Neural progenitor cell (in vitro differentiated cells): ENCODE data around the gene MAP6. TPM values are rescaled to one million over a fixed set of nuclear protein-coding genes. Genes with fewer than 3 reads are reported as not detected.

ENCODE experiments used
- DNase-seq: peaks from one replicate; pipeline ENCODE4 v3.0.0-alpha.2; 2016; ENCODE audit warnings: low spot score
- H2AFZ ChIP-seq: fragments of 200-600 bp; sonication (generic); replicated peaks from 2 replicates; pipeline ENCODE4 v1.6.1; 2016; ENCODE audit warnings: antibody characterized with exemption
- H3F3A ChIP-seq: fragments of 200-600 bp; sonication (generic); 2 replicates; pipeline ENCODE4 v1.6.1; 2016; ENCODE audit warnings: antibody characterized with exemption, low read depth
- H3K27ac ChIP-seq: fragments of 200-600 bp; sonication (generic); 2 replicates; pipeline ENCODE4 v1.5.1; 2016; ENCODE audit warnings: mild to moderate bottlenecking
- H3K27me3 ChIP-seq: fragments of 200-600 bp; sonication (generic); 2 replicates; pipeline ENCODE4 v1.6.1; 2016; ENCODE audit warnings: mild to moderate bottlenecking, moderate library complexity
- H3K36me3 ChIP-seq: fragments of 200-600 bp; sonication (generic); 2 replicates; pipeline ENCODE4 v1.5.1; 2016
- H3K4me1 ChIP-seq: fragments of 200-600 bp; sonication (generic); 2 replicates; pipeline ENCODE4 v1.6.1; 2016; ENCODE audit warnings: mixed run types
- H3K4me2 ChIP-seq: fragments of 200-600 bp; sonication (generic); 2 replicates; pipeline ENCODE4 v1.6.1; 2016
- H3K4me3 ChIP-seq: fragments of 200-600 bp; sonication (generic); 2 replicates; pipeline ENCODE4 v1.5.1; 2016
- H3K79me2 ChIP-seq: fragments of 200-600 bp; sonication (generic); 2 replicates; pipeline ENCODE4 v1.6.1; 2016; ENCODE audit warnings: low read depth
- H3K9ac ChIP-seq: fragments of 200-600 bp; sonication (generic); 2 replicates; pipeline ENCODE4 v1.6.1; 2016
- H3K9me3 ChIP-seq: fragments of 200-600 bp; sonication (generic); 2 replicates; pipeline ENCODE4 v1.5.1; 2016; ENCODE audit warnings: low read depth
- H4K20me1 ChIP-seq: fragments of 200-600 bp; sonication (generic); 2 replicates; pipeline ENCODE4 v1.6.1; 2016; ENCODE audit warnings: low read depth
- H3K27ac Mint-ChIP-seq: 3 replicates; pipeline ENCODE4 v1.8.0; 2021; ENCODE audit warnings: mixed read lengths
- H3K27me3 Mint-ChIP-seq: 2 replicates; pipeline ENCODE4 v1.8.0; 2022; ENCODE audit warnings: low read depth, mild to moderate bottlenecking, inconsistent platforms, moderate library complexity, mixed read lengths; ENCODE audit not compliant: insufficient read depth
- H3K36me3 Mint-ChIP-seq: 3 replicates; pipeline ENCODE4 v1.8.0; 2021; ENCODE audit warnings: mixed read lengths
- H3K4me1 Mint-ChIP-seq: 3 replicates; pipeline ENCODE4 v1.8.0; 2021; ENCODE audit warnings: mixed read lengths
- H3K4me3 Mint-ChIP-seq: 3 replicates; pipeline ENCODE4 v1.8.0; 2021; ENCODE audit warnings: mild to moderate bottlenecking, moderate library complexity, mixed read lengths
- H3K9me3 Mint-ChIP-seq: 3 replicates; pipeline ENCODE4 v1.8.0; 2020; ENCODE audit warnings: mixed read lengths
- EZH2 ChIP-seq: fragments of 200-600 bp; sonication (generic); IDR thresholded peaks from 2 replicates; pipeline ENCODE4 v1.6.1; 2017; ENCODE audit warnings: antibody characterized with exemption, mild to moderate bottlenecking, moderate library complexity
- EZH2phosphoT487 ChIP-seq: fragments of 200-600 bp; sonication (generic); IDR thresholded peaks from 2 replicates; pipeline ENCODE4 v1.6.1; 2017; ENCODE audit warnings: antibody characterized with exemption
- total RNA-seq: library from RNA; depleted of rRNA; stranded (reverse); fragments of >200 nt; gene quantifications from 2 replicates; pipeline ENCODE4 v1.2.3, GENCODE V29; 2015; ENCODE audit warnings: low replicate concordance
- TF ChIP-seq, protein P1 (sequence below): fragments of 200-600 bp; sonication (generic); IDR thresholded peaks from 2 replicates; pipeline ENCODE4 v1.5.1; 2017; ENCODE audit warnings: antibody characterized with exemption, mild to moderate bottlenecking

The MAP6 gene
- 9.7 and 9.9 TPM in 2 replicates for total RNA-seq

DNA sequence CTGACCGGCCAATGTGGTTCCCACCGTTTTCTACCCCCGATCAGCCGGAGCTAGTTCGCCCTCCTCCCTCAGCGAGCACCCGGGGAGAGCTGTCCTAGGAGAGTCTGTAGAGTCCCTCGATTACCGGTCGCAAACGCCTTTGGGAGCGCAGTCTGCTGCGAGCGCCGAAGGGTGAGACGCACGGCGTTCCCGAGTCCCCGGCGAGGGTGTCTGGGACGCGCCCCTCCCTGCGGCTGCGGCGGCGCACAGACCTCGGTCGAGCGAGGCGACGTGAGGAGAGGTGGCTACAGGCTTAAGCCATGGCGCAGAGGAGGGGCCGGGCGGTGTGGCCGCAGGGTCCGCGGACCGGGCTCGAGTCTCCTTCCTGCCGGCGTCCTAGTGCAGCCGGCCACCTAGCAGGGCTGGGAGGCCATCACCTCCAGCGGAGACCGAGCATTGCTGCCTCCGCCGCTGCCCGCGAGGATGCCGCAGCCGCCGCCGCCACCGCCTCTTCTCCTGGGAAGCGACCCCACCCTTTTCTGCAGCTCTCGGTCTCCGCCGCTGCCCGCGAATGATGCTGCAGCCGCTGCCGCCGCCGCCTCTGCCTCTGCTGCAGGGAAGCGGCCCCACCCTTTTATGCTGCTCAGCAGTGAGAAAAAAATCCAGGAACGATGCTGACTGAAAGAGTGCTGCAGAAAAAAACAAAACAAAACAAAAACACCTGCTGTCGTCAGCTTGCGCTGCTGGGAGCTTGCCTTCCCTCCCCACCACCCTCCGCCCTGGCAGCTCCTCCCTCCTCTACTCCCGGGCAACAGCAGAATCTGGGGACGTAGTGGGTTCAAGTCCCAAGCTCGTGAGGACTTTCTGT, at the start of gene MAP6:
TSS of gene MAP6 (minus strand) at position 588 of the 847 bp plus-strand sequence. CDS start 669 bp downstream, outside the sequence.
- Histone ChIP-seq H3K27ac (no peak within 1 kb of the TSS), H4K20me1 (peaks cover 21% of the 10 kb centered on the region), H3K4me2 (peak within 1 kb of the TSS; percentile 99), H3K27me3 (peaks cover 91% of the 10 kb centered on the region), H3K4me1 (peaks cover 14% of the 10 kb centered on the region), H3K9ac (no peak within 1 kb of the TSS), H3K36me3 (no peaks in the 10 kb centered on the region), H3K79me2 (no peaks in the 10 kb centered on the region), H2AFZ (peak within 1 kb of the TSS; percentile 95), H3K4me3 (peak within 1 kb of the TSS; percentile 76), H3F3A (peaks cover 39% of the 10 kb centered on the region), H3K9me3 (no peaks in the 10 kb centered on the region)
- peak; percentile 54 for TF ChIP-seq EZH2phosphoT487
- TF ChIP-seq, protein P1, sequence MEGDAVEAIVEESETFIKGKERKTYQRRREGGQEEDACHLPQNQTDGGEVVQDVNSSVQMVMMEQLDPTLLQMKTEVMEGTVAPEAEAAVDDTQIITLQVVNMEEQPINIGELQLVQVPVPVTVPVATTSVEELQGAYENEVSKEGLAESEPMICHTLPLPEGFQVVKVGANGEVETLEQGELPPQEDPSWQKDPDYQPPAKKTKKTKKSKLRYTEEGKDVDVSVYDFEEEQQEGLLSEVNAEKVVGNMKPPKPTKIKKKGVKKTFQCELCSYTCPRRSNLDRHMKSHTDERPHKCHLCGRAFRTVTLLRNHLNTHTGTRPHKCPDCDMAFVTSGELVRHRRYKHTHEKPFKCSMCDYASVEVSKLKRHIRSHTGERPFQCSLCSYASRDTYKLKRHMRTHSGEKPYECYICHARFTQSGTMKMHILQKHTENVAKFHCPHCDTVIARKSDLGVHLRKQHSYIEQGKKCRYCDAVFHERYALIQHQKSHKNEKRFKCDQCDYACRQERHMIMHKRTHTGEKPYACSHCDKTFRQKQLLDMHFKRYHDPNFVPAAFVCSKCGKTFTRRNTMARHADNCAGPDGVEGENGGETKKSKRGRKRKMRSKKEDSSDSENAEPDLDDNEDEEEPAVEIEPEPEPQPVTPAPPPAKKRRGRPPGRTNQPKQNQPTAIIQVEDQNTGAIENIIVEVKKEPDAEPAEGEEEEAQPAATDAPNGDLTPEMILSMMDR = no peak
- TF ChIP-seq EZH2 = peak; percentile 72
- H3K36me3 Mint-ChIP-seq = peaks cover 8% of the 10 kb centered on the region
- DNase-seq = peak; percentile 85
- H3K4me3 Mint-ChIP-seq = peak within 1 kb of the TSS; percentile 98
- H3K27me3 Mint-ChIP-seq = peaks cover 15% of the 10 kb centered on the region
- H3K27ac Mint-ChIP-seq = peak within 1 kb of the TSS; percentile 97
- H3K9me3 Mint-ChIP-seq = peaks cover 3% of the 10 kb centered on the region
- H3K4me1 Mint-ChIP-seq = peaks cover 36% of the 10 kb centered on the region

DNA sequence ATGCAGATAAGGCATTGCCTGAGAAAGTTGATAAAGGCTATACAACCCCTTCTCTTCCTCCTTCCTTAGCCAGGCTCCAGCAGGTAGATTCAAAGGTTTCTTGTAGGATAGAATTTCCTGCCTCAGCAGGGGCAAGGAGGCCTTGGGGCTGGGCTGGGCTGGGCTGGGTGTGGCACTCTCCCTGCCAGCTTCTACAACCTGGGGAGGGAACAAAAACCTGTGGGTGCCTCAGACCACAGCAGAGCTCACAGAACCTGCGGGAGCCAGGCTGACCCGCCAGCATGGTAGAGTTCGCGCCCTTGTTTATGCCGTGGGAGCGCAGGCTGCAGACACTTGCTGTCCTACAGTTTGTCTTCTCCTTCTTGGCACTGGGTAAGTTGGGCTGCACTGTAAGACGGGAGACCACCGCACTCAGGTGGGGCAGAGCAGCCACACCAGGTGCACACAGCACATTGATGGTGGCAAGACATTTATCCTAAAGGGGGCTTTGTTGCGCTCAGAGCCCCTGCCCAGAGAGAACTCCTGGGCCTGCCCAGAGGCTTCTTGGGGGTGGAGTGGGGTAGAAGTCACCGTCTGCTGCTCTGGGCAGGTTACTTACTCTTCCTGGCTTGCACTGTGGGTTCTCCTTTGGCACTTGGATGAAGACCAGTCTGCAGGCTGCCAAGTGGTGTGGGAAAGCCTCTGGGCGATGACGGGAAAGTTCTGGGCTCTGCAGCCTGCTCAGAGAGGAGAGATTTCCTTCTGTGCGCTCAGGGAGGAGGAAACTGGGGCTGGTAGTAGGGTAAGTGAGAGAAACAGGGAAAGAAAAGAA, 49.0 kb upstream of the MAP6 start, which contains the start of gene MOGAT2:
TSS of gene MOGAT2 (plus strand) at position 231 of the 811 bp plus-strand sequence. CDS start at position 282, 51 bp downstream.
- Mint-ChIP-seq H3K9me3 (no peaks in the 10 kb centered on the region), H3K4me1 (peaks cover 4% of the 10 kb centered on the region), H3K36me3 (no peaks in the 10 kb centered on the region), H3K27ac (no peak within 1 kb of the TSS), H3K27me3 (peaks cover 4% of the 10 kb centered on the region), H3K4me3 (no peak within 1 kb of the TSS)
- DNase-seq = no peak
- Histone ChIP-seq H3K4me3 (no peak within 1 kb of the TSS), H3K4me1 (no peaks in the 10 kb centered on the region), H3K9me3 (no peaks in the 10 kb centered on the region), H3K4me2 (no peak within 1 kb of the TSS), H3K79me2 (no peaks in the 10 kb centered on the region), H2AFZ (peak within 1 kb of the TSS; percentile 72), H3K27ac (no peak within 1 kb of the TSS), H3K27me3 (no peaks in the 10 kb centered on the region), H3K36me3 (no peaks in the 10 kb centered on the region), H3F3A (no peaks in the 10 kb centered on the region), H3K9ac (no peak within 1 kb of the TSS), H4K20me1 (no peaks in the 10 kb centered on the region)
- TF ChIP-seq EZH2 (no peak), EZH2phosphoT487 (no peak)
- TF ChIP-seq, protein P1 = no peak

DNA sequence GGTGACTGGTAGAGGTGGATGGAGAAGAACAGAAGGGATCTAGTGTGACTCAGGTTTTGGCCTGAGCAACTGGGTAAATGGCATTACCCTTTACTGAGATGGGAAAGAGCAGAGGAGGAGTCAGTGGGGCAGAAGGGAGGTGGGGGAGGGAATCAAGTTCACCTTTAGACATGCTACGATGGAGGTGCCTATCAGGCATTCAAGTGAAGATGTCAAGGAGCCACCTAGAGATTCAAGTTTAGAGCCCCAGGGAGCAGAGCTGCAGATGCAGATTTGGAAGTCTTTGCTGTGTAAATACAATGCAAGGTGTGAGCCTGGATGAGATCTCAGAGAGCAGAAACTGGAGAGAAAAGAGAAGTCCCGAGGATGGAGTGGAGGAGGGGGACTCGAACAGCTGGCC, 47.8 kb upstream of the MAP6 start:
- Histone ChIP-seq H3K79me2 (no peaks in the 10 kb centered on the region), H3K27me3 (no peaks in the 10 kb centered on the region), H3K27ac (no peak overlapping the region), H3K4me3 (no peak overlapping the region), H3K9me3 (no peaks in the 10 kb centered on the region), H3K9ac (no peak overlapping the region), H4K20me1 (no peaks in the 10 kb centered on the region), H3K4me2 (no peak overlapping the region), H3K4me1 (no peaks in the 10 kb centered on the region), H3K36me3 (no peaks in the 10 kb centered on the region), H3F3A (no peaks in the 10 kb centered on the region), H2AFZ (no peak overlapping the region)
- H3K27me3 Mint-ChIP-seq = peaks cover 2% of the 10 kb centered on the region
- no peak for DNase-seq
- no peaks in the 10 kb centered on the region for H3K36me3 Mint-ChIP-seq
- peaks cover 4% of the 10 kb centered on the region for H3K4me1 Mint-ChIP-seq
- TF ChIP-seq, protein P1 = no peak
- no peak for TF ChIP-seq EZH2phosphoT487
- no peak for TF ChIP-seq EZH2
- peak overlapping the region; percentile 2 for H3K27ac Mint-ChIP-seq
- no peaks in the 10 kb centered on the region for H3K9me3 Mint-ChIP-seq
- H3K4me3 Mint-ChIP-seq = no peak overlapping the region
